GM23338 (cell line): ENCODE data around the gene LAPTM5. TPM values are rescaled to one million over a fixed set of nuclear protein-coding genes. Genes with fewer than 3 reads are reported as not detected.

Source experiments
- ATAC-seq: fragments of 200-7000 bp; cut with Tn5 transposase; 3 replicates; pipeline ENCODE4 v1.9.1; 2020
- DNase-seq: peaks from one replicate; pipeline ENCODE4 v3.0.0-alpha.2; 2015; ENCODE audit warnings: low spot score
- H2AFZ ChIP-seq: fragments of 200-600 bp; sonication (generic); 2 replicates; pipeline ENCODE4 v1.8.0; 2016; ENCODE audit warnings: antibody characterized with exemption, mild to moderate bottlenecking, moderate library complexity
- H3F3A ChIP-seq: fragments of 200-600 bp; sonication (generic); replicated peaks from 2 replicates; pipeline ENCODE4 v1.8.0; 2017; ENCODE audit warnings: antibody characterized with exemption, mixed run types, low read depth
- H3K27ac ChIP-seq: fragments of 200-600 bp; sonication (generic); 2 replicates; pipeline ENCODE4 v1.6.1; 2016; ENCODE audit warnings: low read depth
- H3K27me3 ChIP-seq: fragments of 200-600 bp; sonication (generic); 2 replicates; pipeline ENCODE4 v1.8.0; 2016; ENCODE audit warnings: mild to moderate bottlenecking, mixed run types, moderate library complexity; ENCODE audit not compliant: insufficient read depth
- H3K36me3 ChIP-seq: fragments of 200-600 bp; sonication (generic); 2 replicates; pipeline ENCODE4 v1.8.0; 2016; ENCODE audit warnings: mild to moderate bottlenecking; ENCODE audit not compliant: insufficient read depth
- H3K4me1 ChIP-seq: fragments of 200-600 bp; sonication (generic); 2 replicates; pipeline ENCODE4 v1.8.0; 2016; ENCODE audit warnings: mild to moderate bottlenecking, moderate library complexity; ENCODE audit not compliant: insufficient read depth
- H3K4me2 ChIP-seq: fragments of 200-600 bp; sonication (generic); 2 replicates; pipeline ENCODE4 v1.7.1; 2017; ENCODE audit warnings: mixed run types
- H3K4me3 ChIP-seq: fragments of 200-600 bp; sonication (generic); 2 replicates; pipeline ENCODE4 v1.6.1; 2016; ENCODE audit warnings: mixed run types
- H3K79me2 ChIP-seq: fragments of 200-600 bp; sonication (generic); replicated peaks from 2 replicates; pipeline ENCODE4 v1.8.0; 2017; ENCODE audit warnings: mild to moderate bottlenecking; ENCODE audit not compliant: insufficient read depth
- H3K9me2 ChIP-seq: fragments of 200-600 bp; sonication (generic); 2 replicates; pipeline ENCODE4 v1.8.0; 2017; ENCODE audit not compliant: insufficient read depth
- H4K20me1 ChIP-seq: fragments of 200-600 bp; sonication (generic); replicated peaks from 2 replicates; pipeline ENCODE4 v1.8.0; 2017; ENCODE audit warnings: mild to moderate bottlenecking; ENCODE audit not compliant: insufficient read depth
- H3K27ac Mint-ChIP-seq: 2 replicates; pipeline ENCODE4 v1.8.0; 2020; ENCODE audit warnings: inconsistent platforms, mild to moderate bottlenecking, moderate library complexity, mixed read lengths
- H3K27me3 Mint-ChIP-seq: 3 replicates; pipeline ENCODE4 v1.8.0; 2022; ENCODE audit warnings: low read depth, mild to moderate bottlenecking, moderate library complexity, mixed read lengths, inconsistent platforms; ENCODE audit not compliant: insufficient read depth, poor library complexity
- H3K36me3 Mint-ChIP-seq: 3 replicates; pipeline ENCODE4 v1.8.0; 2021; ENCODE audit warnings: low read depth, mild to moderate bottlenecking, inconsistent platforms, moderate library complexity, mixed read lengths
- H3K4me1 Mint-ChIP-seq: 3 replicates; pipeline ENCODE4 v1.8.0; 2020; ENCODE audit warnings: mild to moderate bottlenecking, inconsistent platforms, mixed read lengths
- H3K4me3 Mint-ChIP-seq: 3 replicates; pipeline ENCODE4 v1.8.0; 2021; ENCODE audit warnings: moderate library complexity, mild to moderate bottlenecking, inconsistent platforms, mixed read lengths
- H3K9me3 Mint-ChIP-seq: 3 replicates; pipeline ENCODE4 v1.8.0; 2020; ENCODE audit warnings: moderate library complexity, mild to moderate bottlenecking, inconsistent platforms, mixed read lengths
- CREB1 ChIP-seq: fragments of 250-450 bp; sonication (Bioruptor Pico); IDR thresholded peaks from 2 replicates; pipeline ENCODE4 v1.5.0; 2020; ENCODE audit warnings: low read depth, mild to moderate bottlenecking, moderate library complexity
- CTCF ChIP-seq, 2 experiments: fragments of 200-600 bp in 1 of 2; sonication (generic) in 1 of 2; conservative IDR thresholded peaks; 2 replicates each; pipeline versions ENCODE4 v1.5.1 to v1.6.1; 2016 to 2017; ENCODE audit warnings: antibody characterized with exemption in 2 of 2, low read depth in 2 of 2, mild to moderate bottlenecking in 2 of 2, moderate library complexity in 1 of 2
- EZH2 ChIP-seq: fragments of 200-600 bp; sonication (generic); IDR thresholded peaks from one replicate; pipeline ENCODE4 v1.8.0; 2017; ENCODE audit warnings: antibody characterized with exemption, mild to moderate bottlenecking, low read depth; ENCODE audit not compliant: unreplicated experiment
- EZH2phosphoT487 ChIP-seq: fragments of 200-600 bp; sonication (generic); IDR thresholded peaks from one replicate; pipeline ENCODE4 v1.8.1; 2018; ENCODE audit warnings: antibody characterized with exemption; ENCODE audit not compliant: unreplicated experiment
- NANOG ChIP-seq: IDR thresholded peaks from 2 replicates; pipeline ENCODE4 v1.6.1; 2016; ENCODE audit warnings: antibody characterized with exemption, borderline replicate concordance
- POLR2AphosphoS5 ChIP-seq: IDR thresholded peaks from 2 replicates; pipeline ENCODE4 v1.6.1; 2016; ENCODE audit warnings: antibody characterized with exemption, low read depth
- polyA plus RNA-seq: library from polyadenylated mRNA; unstranded; fragments of >200 nt; fragmentation: Nextera tagmentation; extraction: Ambion mirVana; gene quantifications from 2 replicates; pipeline ENCODE4 v1.2.1, GENCODE V29; 2016
- total RNA-seq: library from RNA; depleted of rRNA; stranded (reverse); fragments of >200 nt; shearing (Covaris generic); gene quantifications from 2 replicates; pipeline ENCODE4 v1.2.3, GENCODE V29; 2014

Gene LAPTM5
- total and polyA plus RNA-seq, 2 experiments from 2014 or later: 0.21 TPM; not detected in 1

GRCh38 chr1:30693822-30694221 lies 63.8 kb downstream of the LAPTM5 start:
- Histone ChIP-seq H3K4me2 (no peak overlapping the region), H2AFZ (0 out of 2 replicates have a peak overlapping the region, but pooled peaks have one; percentile 14), H3K9me2 (no peaks in the 10 kb centered on the region), H3K27me3 (no peaks in the 10 kb centered on the region), H3K36me3 (no peaks in the 10 kb centered on the region), H3K4me1 (peaks cover 16% of the 10 kb centered on the region; the same call in 1 of the 2 replicates), H3F3A (no peaks in the 10 kb centered on the region), H3K4me3 (no peak overlapping the region), H4K20me1 (no peaks in the 10 kb centered on the region), H3K27ac (no peak overlapping the region), H3K79me2 (no peaks in the 10 kb centered on the region)
- Mint-ChIP-seq H3K9me3 (no peaks in the 10 kb centered on the region), H3K4me3 (no peak overlapping the region), H3K27me3 (no peaks in the 10 kb centered on the region), H3K27ac (no peak overlapping the region), H3K36me3 (no peaks in the 10 kb centered on the region), H3K4me1 (peaks cover 32% of the 10 kb centered on the region)
- no peak for DNase-seq
- TF ChIP-seq EZH2phosphoT487 (no peak), EZH2 (no peak), POLR2AphosphoS5 (no peak), CREB1 (CRISPR knock-in tag) (no peak), CTCF (conservative IDR thresholded peaks at IDR 0.05; ENCODE audit: low read depth in 2 of 2) (no peak), NANOG (no peak)
- no peak for ATAC-seq

GRCh38 chr1:30693366-30693765 lies 64.2 kb downstream of the LAPTM5 start:
- Histone ChIP-seq H3K79me2 (no peaks in the 10 kb centered on the region), H3K27ac (no peak overlapping the region), H3K4me1 (peaks cover 16% of the 10 kb centered on the region; the same call in 1 of the 2 replicates), H4K20me1 (no peaks in the 10 kb centered on the region), H3K36me3 (no peaks in the 10 kb centered on the region), H3K27me3 (no peaks in the 10 kb centered on the region), H3F3A (no peaks in the 10 kb centered on the region), H3K4me3 (no peak overlapping the region), H2AFZ (0 out of 2 replicates have a peak overlapping the region, but pooled peaks have one; percentile 14), H3K9me2 (no peaks in the 10 kb centered on the region), H3K4me2 (no peak overlapping the region)
- TF ChIP-seq EZH2: no peak
- TF ChIP-seq CTCF (conservative IDR thresholded peaks at IDR 0.05; ENCODE audit: low read depth in 2 of 2): no peak
- H3K9me3 Mint-ChIP-seq: no peaks in the 10 kb centered on the region
- H3K4me3 Mint-ChIP-seq: no peak overlapping the region
- no peak for ATAC-seq
- no peak for DNase-seq
- H3K4me1 Mint-ChIP-seq: peaks cover 32% of the 10 kb centered on the region
- H3K27ac Mint-ChIP-seq: no peak overlapping the region
- no peaks in the 10 kb centered on the region for H3K36me3 Mint-ChIP-seq
- no peaks in the 10 kb centered on the region for H3K27me3 Mint-ChIP-seq
